Liver (tissue), 3 donors: ENCODE data around the gene RGS7.

ENCODE experiments used
- GABPA ChIP-seq, 2 donors: IDR thresholded peaks in 1 of 2; conservative IDR thresholded peaks in 1 of 2; 2 replicates each; pipeline ENCODE4 v1.6.1; 2016; ENCODE audit warnings: antibody characterized with exemption in 2 of 2, mild to moderate bottlenecking in 1 of 2, moderate library complexity in 1 of 2
- JUND ChIP-seq, 2 donors: IDR thresholded peaks; 2 replicates each; pipeline ENCODE4 v1.6.1; 2016; ENCODE audit warnings: antibody characterized with exemption in 2 of 2
- NR2F2 ChIP-seq: IDR thresholded peaks from 2 replicates; pipeline ENCODE4 v1.6.1; 2016; ENCODE audit warnings: antibody characterized with exemption
- TAF1 ChIP-seq: conservative IDR thresholded peaks from 2 replicates; pipeline ENCODE4 v1.6.1; 2016; ENCODE audit warnings: antibody characterized with exemption, mild to moderate bottlenecking
- TF ChIP-seq, protein P1 (sequence below): fragments of 150-350 bp; IDR thresholded peaks from 2 replicates; pipeline ENCODE4 v1.5.1; 2017; ENCODE audit warnings: improper control_type of control experiment, low read depth, low read length; ENCODE audit not compliant: missing input control
- TF ChIP-seq, protein P2 (sequence below): IDR thresholded peaks from 2 replicates; pipeline ENCODE4 v1.6.1; 2016; ENCODE audit warnings: antibody characterized with exemption
- TF ChIP-seq, protein P3 (sequence below): IDR thresholded peaks from 2 replicates; pipeline ENCODE4 v1.6.1; 2016; ENCODE audit warnings: antibody characterized with exemption, mild to moderate bottlenecking
- donor health status: healthy.
- donor health status: healthy.

DNA sequence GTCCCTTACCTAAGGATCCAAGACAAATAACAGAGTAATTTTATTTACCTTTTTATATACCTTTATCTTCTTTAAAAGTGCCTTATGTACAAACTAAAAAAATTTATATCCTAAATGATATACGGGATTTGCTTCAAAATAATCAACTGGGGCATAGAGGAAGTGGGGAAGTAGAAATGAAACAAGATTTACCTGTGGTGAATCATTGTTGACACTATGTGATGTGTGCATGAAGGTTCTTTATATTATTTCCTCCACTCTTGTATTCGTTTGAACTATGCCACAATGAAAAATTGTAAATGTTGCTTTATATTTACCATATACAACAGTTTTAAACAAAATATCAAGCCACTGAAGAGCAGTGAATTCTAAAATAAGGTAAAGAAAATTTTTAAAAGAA lies 13.0 kb downstream of the RGS7 start:
- TF ChIP-seq GABPA (IDR thresholded peaks at IDR 0.05 in 1 of 2, conservative IDR thresholded peaks at IDR 0.05 in 1 of 2): no peak
- TF ChIP-seq, protein P1, sequence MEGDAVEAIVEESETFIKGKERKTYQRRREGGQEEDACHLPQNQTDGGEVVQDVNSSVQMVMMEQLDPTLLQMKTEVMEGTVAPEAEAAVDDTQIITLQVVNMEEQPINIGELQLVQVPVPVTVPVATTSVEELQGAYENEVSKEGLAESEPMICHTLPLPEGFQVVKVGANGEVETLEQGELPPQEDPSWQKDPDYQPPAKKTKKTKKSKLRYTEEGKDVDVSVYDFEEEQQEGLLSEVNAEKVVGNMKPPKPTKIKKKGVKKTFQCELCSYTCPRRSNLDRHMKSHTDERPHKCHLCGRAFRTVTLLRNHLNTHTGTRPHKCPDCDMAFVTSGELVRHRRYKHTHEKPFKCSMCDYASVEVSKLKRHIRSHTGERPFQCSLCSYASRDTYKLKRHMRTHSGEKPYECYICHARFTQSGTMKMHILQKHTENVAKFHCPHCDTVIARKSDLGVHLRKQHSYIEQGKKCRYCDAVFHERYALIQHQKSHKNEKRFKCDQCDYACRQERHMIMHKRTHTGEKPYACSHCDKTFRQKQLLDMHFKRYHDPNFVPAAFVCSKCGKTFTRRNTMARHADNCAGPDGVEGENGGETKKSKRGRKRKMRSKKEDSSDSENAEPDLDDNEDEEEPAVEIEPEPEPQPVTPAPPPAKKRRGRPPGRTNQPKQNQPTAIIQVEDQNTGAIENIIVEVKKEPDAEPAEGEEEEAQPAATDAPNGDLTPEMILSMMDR: no peak
- TF ChIP-seq, protein P2, sequence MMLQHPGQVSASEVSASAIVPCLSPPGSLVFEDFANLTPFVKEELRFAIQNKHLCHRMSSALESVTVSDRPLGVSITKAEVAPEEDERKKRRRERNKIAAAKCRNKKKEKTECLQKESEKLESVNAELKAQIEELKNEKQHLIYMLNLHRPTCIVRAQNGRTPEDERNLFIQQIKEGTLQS: no peak
- no peak for TF ChIP-seq JUND (IDR thresholded peaks at IDR 0.05)
- TF ChIP-seq, protein P3, sequence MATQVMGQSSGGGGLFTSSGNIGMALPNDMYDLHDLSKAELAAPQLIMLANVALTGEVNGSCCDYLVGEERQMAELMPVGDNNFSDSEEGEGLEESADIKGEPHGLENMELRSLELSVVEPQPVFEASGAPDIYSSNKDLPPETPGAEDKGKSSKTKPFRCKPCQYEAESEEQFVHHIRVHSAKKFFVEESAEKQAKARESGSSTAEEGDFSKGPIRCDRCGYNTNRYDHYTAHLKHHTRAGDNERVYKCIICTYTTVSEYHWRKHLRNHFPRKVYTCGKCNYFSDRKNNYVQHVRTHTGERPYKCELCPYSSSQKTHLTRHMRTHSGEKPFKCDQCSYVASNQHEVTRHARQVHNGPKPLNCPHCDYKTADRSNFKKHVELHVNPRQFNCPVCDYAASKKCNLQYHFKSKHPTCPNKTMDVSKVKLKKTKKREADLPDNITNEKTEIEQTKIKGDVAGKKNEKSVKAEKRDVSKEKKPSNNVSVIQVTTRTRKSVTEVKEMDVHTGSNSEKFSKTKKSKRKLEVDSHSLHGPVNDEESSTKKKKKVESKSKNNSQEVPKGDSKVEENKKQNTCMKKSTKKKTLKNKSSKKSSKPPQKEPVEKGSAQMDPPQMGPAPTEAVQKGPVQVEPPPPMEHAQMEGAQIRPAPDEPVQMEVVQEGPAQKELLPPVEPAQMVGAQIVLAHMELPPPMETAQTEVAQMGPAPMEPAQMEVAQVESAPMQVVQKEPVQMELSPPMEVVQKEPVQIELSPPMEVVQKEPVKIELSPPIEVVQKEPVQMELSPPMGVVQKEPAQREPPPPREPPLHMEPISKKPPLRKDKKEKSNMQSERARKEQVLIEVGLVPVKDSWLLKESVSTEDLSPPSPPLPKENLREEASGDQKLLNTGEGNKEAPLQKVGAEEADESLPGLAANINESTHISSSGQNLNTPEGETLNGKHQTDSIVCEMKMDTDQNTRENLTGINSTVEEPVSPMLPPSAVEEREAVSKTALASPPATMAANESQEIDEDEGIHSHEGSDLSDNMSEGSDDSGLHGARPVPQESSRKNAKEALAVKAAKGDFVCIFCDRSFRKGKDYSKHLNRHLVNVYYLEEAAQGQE: no peak
- TF ChIP-seq NR2F2: no peak
- no peak for TF ChIP-seq TAF1
